Measurements from ENCODE around the gene PTPRJ. TPM values are rescaled to one million over a fixed set of nuclear protein-coding genes. Genes with fewer than 3 reads are reported as not detected.
A peak's percentile ranks its signal among the peaks of the same experiment; 100 is the strongest.

Gene PTPRJ
- total RNA-seq, 1 donor from 2014 or later: 0.26 TPM

- no peak for DNase-seq (ENCODE audit: low read depth in 2 of 2)
These were observed 12.5 kb upstream of the PTPRJ start for GRCh38 chr11:47967577-47968525.

DNA sequence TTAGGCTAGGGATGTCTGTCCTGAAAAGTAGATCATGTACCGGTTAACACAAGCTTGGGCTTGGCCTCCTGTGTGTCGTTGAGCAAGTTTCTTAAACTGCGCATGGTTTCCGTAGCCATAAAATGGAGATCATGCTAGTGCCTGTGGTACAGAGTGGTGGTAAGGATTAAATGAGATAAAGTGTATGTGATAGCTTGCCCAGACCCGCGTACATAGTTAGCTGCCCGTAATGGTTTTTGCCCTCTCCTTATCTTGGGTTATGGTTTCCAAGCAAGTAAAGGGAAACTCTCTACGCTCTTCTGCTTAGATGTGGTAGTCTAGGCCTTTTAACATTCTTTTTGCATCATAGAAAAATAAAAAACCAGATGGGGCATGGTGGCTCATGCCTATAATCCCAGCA is 11.0 kb upstream of the PTPRJ start:
- no peak for DNase-seq (ENCODE audit: low read depth in 2 of 2)

DNA sequence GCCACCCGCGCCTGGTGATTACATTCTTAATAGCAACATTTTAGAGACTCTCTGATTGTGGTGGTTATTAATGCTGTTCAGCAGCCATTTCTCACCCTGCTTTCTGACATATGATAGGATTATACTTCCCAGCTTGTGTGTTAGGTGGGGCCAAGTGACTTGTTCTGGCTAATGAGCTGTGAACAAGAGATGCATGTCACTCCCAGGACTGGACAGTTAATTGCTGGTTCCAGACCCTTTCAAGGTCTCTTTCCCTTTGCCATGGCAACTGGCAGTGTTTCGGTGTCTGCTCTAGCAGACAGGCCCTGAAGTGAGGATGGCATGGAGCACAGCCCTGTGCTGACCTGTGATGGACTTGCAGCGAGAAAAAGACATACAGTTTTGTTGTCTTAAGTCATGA is 8.9 kb upstream of the PTPRJ start:
- no peak for DNase-seq (ENCODE audit: low read depth in 2 of 2)

- DNase-seq (ENCODE audit: low read depth in 2 of 2): no peak
These were observed 7.2 kb upstream of the PTPRJ start for GRCh38 chr11:47973173-47973572.

GRCh38 chr11:47976931-47977330 is 3.4 kb upstream of the PTPRJ start:
- no peak for DNase-seq (ENCODE audit: low read depth in 2 of 2)

DNA sequence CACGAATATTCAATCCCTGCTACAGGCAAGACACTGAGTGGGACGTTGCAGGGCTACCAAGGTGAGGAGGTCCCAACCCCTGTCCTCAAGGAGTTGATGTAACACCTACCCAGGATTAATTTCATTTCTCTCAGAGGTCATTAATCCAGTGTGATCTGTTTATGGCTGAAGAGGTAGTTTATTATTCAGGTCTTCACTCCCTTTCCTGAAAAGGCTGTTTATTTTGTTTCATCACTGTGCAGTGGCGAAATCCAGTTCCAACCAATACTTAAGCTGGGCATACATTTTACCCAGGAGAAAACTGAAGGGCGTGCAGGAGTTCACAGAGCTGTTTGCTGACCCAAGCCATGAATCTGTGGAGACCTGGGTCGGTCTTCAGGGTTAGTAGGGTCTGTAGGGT is 2.7 kb upstream of the PTPRJ start:
- DNase-seq (ENCODE audit: low read depth in 2 of 2): no peak

GRCh38 chr11:47979378-47980087 is 826 bp upstream of the PTPRJ start:
- no peak for DNase-seq (ENCODE audit: low read depth in 2 of 2)

DNA sequence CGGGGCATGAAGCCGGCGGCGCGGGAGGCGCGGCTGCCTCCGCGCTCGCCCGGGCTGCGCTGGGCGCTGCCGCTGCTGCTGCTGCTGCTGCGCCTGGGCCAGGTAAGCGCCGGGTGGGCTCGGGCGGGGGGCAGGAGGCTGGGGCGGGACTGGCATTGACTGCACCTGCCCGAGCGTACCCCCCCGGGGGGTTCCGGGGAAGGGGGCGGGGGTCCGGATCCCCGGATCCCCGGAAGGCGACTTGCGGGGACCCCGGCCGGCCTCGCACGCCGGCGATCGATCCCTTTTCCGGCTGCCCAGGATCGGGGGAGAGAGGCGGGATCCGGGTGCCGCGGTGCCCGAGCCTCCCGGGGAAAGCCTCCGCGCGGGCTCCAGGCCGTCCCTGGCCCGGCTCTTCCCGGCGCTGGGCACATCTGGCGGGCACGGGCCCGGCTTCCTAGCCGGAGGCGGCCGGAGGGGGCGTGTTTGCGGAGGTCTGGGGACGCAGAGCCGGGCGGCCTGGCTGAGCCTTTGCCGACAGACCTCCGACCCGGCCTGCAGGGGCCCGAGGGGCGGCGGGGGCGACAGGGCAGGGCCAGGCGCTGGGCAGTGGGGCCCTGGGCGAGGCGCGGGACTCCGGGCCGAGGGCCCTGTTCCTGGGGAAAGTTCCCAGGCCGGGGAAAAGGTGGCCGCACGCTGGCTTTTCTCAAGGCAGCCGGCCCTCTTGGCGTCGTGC is 705 bp downstream of the PTPRJ start:
- DNase-seq (ENCODE audit: low read depth in 2 of 2): peak in 1 of 2 donors; percentile 44

- no peak for DNase-seq (ENCODE audit: low read depth in 2 of 2)
These were observed 1.5 kb downstream of the PTPRJ start for GRCh38 chr11:47981667-47982404.

DNA sequence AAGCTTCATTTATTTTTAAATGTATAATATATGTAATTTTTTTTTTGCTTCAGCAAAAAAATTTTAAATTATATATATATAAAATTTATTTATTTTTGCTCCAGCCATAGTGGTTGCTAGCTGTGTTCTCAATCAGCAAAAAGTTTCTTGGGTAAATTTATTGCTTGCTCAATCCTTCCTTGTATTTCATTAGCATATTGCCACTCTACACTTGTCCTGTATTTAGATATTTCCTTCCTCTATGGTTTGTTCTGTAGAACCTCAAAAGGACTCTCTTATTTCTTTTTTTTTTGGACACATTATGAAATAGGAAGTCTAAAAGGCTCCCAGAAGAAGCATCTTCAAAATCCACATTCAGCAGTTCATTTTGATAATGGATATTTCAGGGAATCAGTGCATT is 2.3 kb downstream of the PTPRJ start:
- no peak for DNase-seq (ENCODE audit: low read depth in 2 of 2)

- peak in 1 of 2 donors; percentile 21 for DNase-seq (ENCODE audit: low read depth in 2 of 2)
These were observed 3.4 kb downstream of the PTPRJ start for GRCh38 chr11:47983464-47984397.

GRCh38 chr11:47986219-47986618 is 5.9 kb downstream of the PTPRJ start:
- no peak for DNase-seq (ENCODE audit: low read depth in 2 of 2)

GRCh38 chr11:47986742-47987141 is 6.4 kb downstream of the PTPRJ start:
- no peak for DNase-seq (ENCODE audit: low read depth in 2 of 2)

DNA sequence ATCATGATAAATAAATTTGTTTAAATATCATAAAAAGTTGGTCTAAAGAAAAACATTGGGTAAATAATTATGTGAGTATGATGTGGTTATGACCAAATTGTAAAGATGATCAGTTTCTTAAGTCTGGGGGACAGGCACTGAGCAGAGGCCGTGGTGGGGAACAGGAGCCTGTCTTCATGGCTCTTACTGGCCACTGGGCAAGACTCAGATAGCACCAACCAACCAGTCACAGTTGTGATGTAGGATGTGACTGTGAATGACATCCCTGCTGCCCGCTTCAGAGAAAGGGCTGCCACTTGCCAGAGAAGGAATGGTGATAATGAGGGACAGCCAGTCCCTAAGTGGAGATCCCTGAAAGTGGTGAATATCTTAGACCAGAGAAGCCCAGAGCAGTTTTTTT is 7.0 kb downstream of the PTPRJ start:
- no peak for DNase-seq (ENCODE audit: low read depth in 2 of 2)

DNA sequence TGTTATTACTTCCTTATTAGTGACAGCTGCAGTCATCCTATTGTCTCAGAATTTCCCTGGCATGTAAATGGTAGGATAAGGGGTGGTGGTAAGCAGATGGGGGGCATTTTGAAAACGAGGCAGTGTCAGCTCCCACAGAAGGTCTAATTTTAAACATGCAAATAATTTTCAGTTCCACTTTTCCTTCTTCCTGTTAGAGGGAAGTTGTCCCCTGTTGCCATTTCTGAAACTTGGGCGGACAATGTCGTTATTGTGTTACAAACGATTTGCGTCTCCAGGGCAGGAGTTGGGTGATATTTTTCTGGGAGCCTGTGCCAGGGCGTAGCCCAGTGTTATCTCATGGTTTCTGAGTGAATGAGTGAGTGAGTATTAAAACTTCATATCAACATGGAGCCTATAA is 7.4 kb downstream of the PTPRJ start:
- no peak for DNase-seq (ENCODE audit: low read depth in 2 of 2)

DNA sequence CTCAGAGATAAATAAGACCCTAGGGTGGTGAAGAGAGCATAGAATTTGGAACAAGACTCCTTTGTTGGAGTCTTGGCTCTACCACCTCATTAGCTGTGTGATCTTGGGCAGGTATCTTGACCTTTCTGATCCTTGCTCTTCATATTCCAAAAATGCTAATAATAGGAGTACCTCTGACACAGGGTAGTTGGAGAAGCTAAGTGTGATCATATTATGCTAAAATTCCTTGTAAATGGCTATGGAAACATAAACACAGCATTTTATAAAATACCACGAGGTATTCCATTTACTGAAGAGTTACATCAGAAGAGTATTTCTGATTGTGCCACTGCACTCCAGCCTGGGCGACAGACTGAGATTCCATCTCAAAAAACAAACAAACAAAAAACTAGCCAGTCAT is 9.4 kb downstream of the PTPRJ start:
- DNase-seq (ENCODE audit: low read depth in 2 of 2): no peak

GRCh38 chr11:47991266-47991830 is 11.0 kb downstream of the PTPRJ start:
- peak in 1 of 2 donors; percentile 29 for DNase-seq (ENCODE audit: low read depth in 2 of 2)

DNA sequence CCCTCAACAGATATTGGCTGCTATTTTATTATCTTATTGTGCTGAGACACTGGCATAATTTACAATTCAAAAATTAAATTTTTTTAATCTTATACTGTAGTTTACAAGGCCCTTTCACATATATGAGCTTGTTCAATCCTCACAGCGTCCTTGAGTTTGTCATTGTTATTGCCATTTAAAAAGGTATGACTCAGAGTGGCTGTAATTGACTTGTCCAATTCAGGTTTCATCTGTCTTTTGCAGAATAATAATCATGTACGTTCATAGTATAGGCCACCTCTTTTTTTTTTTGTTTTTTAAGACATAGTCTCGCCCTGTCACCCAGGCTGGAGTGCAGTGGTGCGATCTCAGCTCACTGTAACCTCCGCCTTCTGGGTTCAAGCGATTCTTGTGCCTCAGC is 11.5 kb downstream of the PTPRJ start:
- no peak for DNase-seq (ENCODE audit: low read depth in 2 of 2)

DNA sequence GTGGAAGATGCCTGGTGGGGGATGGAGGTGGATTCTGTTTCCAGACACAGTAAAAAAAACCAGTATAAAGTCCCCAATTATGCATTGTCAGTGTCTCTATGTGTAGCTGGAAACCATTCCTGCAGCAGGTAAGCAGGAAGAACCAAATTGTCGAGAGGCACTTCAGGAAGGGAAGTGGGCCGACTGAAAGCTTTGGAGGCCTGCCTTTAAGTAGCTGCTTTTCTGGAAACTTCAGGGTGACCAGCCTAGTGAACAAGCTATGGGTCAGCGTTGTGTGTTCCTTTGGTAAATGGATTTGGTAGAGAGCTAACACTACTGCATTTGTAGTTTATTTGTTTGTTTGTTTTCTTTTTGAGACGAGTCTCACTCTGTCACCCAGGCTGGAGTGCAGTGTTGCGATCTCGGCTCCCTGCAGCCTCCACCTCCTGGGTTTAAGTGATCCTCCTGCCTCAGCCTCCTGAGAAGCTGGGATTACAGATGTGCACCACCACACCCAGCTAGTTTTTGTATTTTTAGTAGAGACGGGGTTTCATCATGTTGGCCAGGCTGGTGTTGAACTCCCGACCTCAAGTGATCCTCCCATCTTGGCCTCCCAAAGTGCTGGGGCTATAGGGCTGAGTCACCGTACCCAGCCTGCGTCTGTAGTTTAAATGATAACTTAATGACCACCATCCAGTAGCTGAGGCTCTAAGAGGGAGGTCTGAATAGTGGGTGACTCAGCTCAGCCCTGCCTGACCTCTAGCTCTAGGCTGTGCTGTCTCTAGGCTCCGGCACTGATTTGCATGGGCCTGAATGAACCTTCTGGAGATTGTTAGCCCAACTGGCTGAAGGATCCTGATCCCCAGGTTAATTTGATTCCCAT is 12.8 kb downstream of the PTPRJ start:
- peak in 1 of 2 donors; percentile 21 for DNase-seq (ENCODE audit: low read depth in 2 of 2)
